Loucy (cell line): Measurements from ENCODE around the gene MRPL36.

Experiments
- CTCF ChIP-seq: fragments of 200-600 bp; sonication (generic); conservative IDR thresholded peaks from 2 replicates; pipeline ENCODE4 v1.5.1; 2014; ENCODE audit warnings: mild to moderate bottlenecking, antibody characterized with exemption, low read length
- EZH2phosphoT487 ChIP-seq: fragments of 200-600 bp; IDR thresholded peaks from 2 replicates; pipeline ENCODE4 v1.6.1; 2018; ENCODE audit warnings: antibody characterized with exemption, mild to moderate bottlenecking, moderate library complexity, borderline replicate concordance

DNA sequence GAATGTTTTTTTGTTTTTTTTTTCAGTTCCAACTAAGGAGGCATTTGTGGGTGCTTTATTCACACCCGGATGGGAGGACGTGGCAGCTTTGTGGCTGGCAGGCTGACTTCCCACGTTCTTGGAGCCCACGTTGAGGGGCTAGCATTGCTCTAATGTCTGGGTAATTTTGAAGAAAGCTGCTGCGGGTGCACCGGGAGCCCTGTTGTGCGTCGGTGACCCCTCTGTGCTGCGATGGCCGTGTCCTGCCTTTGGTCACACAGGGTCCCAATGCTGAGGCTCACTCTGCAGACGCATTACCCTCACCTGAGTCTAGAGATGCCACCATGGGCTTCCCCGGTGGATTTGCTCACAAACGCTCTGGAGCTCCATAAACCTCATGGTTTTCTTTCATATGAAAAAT is 35.8 kb upstream of the MRPL36 start:
- TF ChIP-seq CTCF (no peak), EZH2phosphoT487 (no peak)
